Amygdala (tissue), 56 donors: ENCODE results near the gene YPEL1.

ENCODE experiments used
- DNase-seq, 56 donors: peaks; one replicate each; lab custom pipeline; 2025; lab: John Stamatoyannopoulos, UW

The YPEL1 gene

GRCh38 chr22:21663738-21664137 lies 71.9 kb downstream of the YPEL1 start:
- no peak for DNase-seq

GRCh38 chr22:21661991-21662390 lies 73.6 kb downstream of the YPEL1 start:
- no peak for DNase-seq

GRCh38 chr22:21660904-21661303 lies 74.7 kb downstream of the YPEL1 start:
- DNase-seq, result no peak

- DNase-seq, result no peak
Observed at GRCh38 chr22:21659864-21660525, 75.6 kb downstream of the YPEL1 start.

GRCh38 chr22:21657360-21658032 lies 78.1 kb downstream of the YPEL1 start:
- DNase-seq, result peak in 20 of 56 donors; percentile 6 to 56 (median 22)

- DNase-seq, result no peak
Observed at GRCh38 chr22:21657020-21657359, 78.6 kb downstream of the YPEL1 start.

GRCh38 chr22:21652547-21653545 lies 82.7 kb downstream of the YPEL1 start:
- no peak for DNase-seq

- peak in 52 of 56 donors; percentile 10 to 89 (median 64) for DNase-seq
Observed at GRCh38 chr22:21652010-21652546, 83.5 kb downstream of the YPEL1 start.

GRCh38 chr22:21651521-21652009 lies 84.0 kb downstream of the YPEL1 start:
- DNase-seq, result no peak

GRCh38 chr22:21650823-21651520 lies 84.6 kb downstream of the YPEL1 start:
- no peak for DNase-seq

- no peak for DNase-seq
Observed at GRCh38 chr22:21650280-21650679, 85.3 kb downstream of the YPEL1 start.
